IPS-18c (cell line): ENCODE measurements around the gene BNC2.

Source experiments
- H3K4me3 ChIP-seq: 2 replicates; pipeline ENCODE4 v1.7.0; 2013; ENCODE audit warnings: low read depth, mild to moderate bottlenecking, low read length, moderate library complexity; ENCODE audit not compliant: insufficient read depth
- H3K9me3 ChIP-seq: one replicate; pipeline ENCODE4 v1.6.1; 2013; ENCODE audit warnings: mild to moderate bottlenecking, low read length, moderate library complexity; ENCODE audit not compliant: control insufficient read depth, insufficient read depth

Gene BNC2

DNA sequence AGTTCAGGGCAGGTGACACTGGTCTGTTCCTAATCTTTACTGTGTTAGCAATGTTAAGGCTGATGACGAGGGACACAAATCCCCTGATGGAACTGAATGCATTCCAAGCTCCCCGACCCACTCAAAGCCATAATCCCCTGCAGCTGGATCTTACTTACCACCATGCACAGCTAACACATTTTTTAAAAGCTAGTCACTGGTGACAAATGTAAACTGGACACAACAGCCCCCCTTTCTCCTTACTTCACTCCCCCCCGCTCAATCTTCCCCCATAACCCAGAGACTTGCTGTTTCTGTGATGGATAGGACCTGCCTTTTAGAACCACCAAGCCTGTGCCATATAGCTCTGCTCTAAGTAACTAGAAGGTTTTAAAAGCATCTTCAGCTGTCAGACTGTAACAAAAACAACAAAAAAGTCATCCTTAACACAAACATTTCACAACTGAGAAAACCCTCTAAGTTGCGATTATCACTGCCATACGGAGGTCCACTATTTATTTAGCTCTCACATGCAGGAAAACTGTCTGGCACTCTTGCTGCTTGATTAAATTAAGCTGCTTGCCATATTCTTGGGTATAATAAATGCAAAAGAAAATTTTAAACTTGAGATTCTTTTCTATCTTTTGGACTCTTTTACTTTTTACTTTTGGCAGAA, 44.4 kb downstream of the BNC2 start:
- Histone ChIP-seq H3K9me3 (no peaks in the 10 kb centered on the region), H3K4me3 (no peak overlapping the region)

DNA sequence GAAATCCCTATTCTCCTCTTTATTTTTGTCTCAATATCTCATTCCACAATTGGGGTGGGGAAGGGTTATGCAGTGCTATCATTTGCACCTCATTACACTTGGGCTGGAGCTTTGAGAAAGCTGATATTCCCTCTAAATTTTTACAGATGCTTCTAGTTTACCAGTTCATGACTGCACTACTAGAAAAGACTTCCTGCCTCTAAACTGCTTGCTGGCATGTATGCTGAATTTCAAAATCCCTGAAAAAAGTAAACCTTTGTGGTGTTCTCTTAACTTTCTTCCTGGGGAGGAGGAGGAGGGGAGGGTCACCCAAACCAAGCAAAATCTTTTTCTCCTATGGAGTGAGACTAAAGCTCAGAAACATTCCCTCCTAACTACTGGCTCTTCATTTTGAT, 45.1 kb downstream of the BNC2 start:
- Histone ChIP-seq H3K4me3 (no peak overlapping the region), H3K9me3 (no peaks in the 10 kb centered on the region)

DNA sequence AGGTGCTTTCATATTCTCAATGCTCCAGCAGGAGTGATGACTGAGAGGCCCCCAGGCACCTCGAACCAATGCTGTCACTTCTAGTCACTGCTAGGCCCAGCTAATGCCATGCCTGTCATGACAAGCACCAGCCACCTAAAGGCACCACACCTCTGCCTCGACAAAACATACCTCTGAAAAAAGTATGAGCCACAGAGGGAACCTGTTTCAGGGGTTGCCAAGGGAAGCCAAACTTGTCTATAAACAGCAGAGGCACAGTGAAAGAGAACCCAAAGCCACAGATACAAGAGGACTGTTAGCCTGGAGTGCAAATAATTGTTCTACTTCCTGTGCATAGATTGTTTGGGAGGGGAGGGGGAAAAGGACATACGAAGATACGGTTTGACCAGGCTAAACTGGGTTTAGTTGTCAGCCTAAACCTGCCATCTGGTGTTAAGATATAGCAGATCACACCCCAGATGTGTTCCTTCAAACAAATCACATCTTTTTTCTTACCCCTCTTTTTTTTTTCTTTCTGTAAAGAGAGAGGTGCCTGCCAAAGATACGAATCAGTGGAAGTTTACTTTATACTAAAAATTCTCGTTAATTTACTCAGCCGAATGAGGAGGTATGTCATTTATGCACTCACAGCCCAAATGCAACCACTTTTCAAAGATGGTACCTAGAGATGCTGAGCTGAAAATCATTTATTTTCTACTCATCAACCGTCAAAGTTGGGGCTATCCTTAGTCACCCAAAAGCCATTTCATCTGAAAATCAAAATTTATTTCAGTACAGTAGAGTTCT, 45.7 kb downstream of the BNC2 start:
- Histone ChIP-seq H3K4me3 (no peak overlapping the region), H3K9me3 (no peaks in the 10 kb centered on the region)

GRCh38 chr9:16823906-16824305, 46.6 kb downstream of the BNC2 start:
- Histone ChIP-seq H3K9me3 (no peaks in the 10 kb centered on the region), H3K4me3 (no peak overlapping the region)

DNA sequence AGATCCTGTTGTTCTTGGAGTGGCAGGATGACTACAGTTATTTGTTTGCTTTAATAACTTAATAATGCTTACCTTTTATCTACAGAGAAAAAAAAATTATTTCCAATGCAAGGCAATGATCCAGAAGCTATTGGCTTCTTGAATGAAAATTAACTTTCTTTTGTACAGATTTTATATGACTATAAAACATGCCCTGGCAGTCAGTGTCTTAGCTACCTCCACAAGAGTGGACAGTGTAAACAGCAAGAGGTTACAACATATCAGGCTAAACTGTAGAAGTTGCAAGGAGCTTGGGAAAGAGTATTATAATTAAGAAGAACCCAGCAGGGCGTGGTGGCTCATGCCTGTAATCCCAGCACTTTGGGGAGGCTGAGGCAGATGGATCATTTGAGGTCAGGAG, 49.1 kb downstream of the BNC2 start:
- no peak overlapping the region for H3K4me3 ChIP-seq
- no peaks in the 10 kb centered on the region for H3K9me3 ChIP-seq

GRCh38 chr9:16817514-16817913, 53.0 kb downstream of the BNC2 start:
- H3K4me3 ChIP-seq: no peak overlapping the region
- no peaks in the 10 kb centered on the region for H3K9me3 ChIP-seq

DNA sequence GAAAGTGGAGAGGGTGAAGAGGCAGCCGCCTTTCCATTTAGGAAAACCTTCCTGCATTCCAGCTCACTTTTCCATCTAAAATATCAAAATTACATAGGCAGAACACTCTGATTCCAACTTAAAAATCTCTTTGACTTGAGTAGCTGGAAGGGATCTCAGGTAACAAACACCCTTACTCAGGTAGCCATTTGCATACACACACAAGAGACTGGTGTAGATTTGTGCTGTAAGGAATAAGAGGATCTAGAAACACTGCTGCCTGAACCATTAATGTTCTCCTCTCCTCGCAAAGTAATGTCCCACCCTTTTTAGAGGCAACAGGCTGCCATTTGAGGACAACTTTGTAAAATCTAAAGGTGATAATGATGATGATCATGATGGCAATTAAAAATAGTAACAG, 53.5 kb downstream of the BNC2 start:
- no peaks in the 10 kb centered on the region for H3K9me3 ChIP-seq
- no peak overlapping the region for H3K4me3 ChIP-seq

DNA sequence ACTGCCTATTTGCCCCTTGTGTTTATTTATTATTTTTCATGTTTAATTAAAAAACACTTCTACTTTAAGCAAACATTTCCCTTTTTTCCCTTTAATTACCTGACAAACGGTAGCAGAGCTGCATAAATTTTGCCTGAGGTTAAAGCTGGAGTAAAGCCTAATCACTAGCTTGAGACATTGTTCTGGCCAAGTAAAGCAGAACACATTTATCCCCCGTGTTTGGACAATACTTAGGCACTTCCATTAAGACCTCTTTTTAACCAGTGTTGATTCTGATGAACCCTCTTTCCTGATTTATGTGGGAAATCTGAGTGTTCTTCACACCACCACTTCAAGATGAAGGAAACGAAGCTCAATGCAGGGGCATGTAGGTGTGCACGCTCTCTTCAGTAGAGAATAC, 54.5 kb downstream of the BNC2 start:
- Histone ChIP-seq H3K4me3 (no peak overlapping the region), H3K9me3 (no peaks in the 10 kb centered on the region)

GRCh38 chr9:16815079-16815478, 55.4 kb downstream of the BNC2 start:
- H3K9me3 ChIP-seq: no peaks in the 10 kb centered on the region
- 0 out of 2 replicates have a peak overlapping the region, but pooled peaks have one; percentile 11 for H3K4me3 ChIP-seq

GRCh38 chr9:16813838-16814237, 56.6 kb downstream of the BNC2 start:
- Histone ChIP-seq H3K9me3 (no peaks in the 10 kb centered on the region), H3K4me3 (no peak overlapping the region)

DNA sequence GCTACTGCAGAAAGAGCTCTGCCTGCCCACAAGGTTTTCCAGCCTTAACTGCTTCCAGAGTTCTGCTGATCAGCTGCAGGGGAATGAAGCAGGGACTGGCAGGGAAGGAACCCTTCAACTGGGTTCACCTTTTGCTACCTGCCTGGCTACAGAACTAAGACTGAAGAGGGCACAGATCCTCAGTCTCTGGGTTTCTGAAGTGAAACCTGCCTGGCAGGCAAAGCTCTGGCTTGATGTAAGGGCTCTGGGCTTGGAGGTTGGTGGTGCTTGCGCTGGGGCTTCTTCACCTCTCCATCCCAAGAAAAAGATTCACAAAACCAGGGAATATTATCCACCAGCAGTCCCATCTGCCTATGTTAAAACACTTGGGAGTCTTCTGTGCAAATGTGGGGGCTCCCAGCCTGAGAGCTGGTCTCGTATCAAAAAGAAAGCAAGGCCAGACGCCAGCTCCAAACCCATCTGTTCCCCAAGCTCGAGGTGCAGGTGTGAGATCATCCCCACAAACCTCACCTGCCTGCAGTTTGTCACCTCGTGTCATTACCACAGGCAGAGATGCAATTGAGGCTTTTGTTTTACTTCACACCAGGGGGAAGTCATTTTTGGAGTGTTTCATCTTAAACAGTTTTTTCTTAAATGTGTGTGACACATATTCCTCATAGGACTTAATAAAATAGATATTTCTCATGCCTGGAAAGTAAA, 58.3 kb downstream of the BNC2 start:
- Histone ChIP-seq H3K4me3 (no peak overlapping the region), H3K9me3 (no peaks in the 10 kb centered on the region)

DNA sequence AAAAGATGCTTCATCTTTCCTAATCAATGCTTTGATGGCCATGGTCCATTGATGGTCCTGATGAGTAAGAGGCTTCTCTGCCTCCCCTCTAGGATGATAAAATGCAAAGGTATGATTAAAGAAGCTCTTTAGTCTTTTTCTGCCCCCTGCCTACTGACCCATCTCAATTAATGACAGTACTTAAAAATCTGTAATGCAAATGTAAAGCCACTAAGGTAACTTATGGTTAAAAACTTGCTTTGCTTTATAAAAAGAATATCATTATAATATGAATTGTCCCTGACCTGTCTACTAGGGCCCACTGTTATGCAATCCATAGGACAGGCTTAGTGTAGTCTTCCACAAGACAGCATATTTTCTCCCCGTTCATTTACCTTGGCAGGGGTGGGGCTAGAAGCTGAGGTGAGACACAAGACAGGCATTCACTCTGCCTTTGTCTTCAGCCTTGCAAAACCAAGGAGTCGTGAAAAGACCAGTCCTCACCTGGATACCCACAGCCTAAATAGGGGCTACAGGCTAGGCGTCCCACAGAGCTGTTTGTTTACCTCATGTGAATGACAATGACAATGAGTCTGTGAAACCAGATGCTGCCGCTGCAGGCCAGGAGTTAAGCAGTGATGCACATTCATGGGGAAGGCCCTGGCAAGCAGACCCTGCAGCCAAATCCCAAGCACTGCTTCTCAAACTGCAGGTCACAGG, 60.4 kb downstream of the BNC2 start:
- no peak overlapping the region for H3K4me3 ChIP-seq
- H3K9me3 ChIP-seq: no peaks in the 10 kb centered on the region

DNA sequence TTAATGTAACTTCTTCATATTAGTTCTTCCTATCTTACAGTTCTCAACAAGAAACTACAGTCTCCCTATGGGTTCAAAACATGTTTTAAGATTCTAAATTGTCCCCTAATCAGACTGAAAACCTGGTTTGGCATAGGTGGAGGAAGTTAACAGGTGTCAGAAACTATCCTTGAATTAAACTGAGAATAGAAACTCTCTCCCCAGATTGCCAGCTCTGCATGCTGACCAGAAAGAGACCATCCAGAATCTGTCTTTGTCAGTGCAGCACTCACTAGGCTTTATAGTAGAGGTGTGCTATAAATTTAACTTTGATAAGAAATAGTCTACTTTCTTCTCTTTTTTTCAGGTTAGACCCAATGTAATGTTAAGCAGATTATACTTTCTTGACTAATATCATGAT, 63.8 kb downstream of the BNC2 start:
- Histone ChIP-seq H3K4me3 (no peak overlapping the region), H3K9me3 (no peaks in the 10 kb centered on the region)

GRCh38 chr9:16803648-16804047, 66.8 kb downstream of the BNC2 start:
- Histone ChIP-seq H3K4me3 (no peak overlapping the region), H3K9me3 (no peaks in the 10 kb centered on the region)

DNA sequence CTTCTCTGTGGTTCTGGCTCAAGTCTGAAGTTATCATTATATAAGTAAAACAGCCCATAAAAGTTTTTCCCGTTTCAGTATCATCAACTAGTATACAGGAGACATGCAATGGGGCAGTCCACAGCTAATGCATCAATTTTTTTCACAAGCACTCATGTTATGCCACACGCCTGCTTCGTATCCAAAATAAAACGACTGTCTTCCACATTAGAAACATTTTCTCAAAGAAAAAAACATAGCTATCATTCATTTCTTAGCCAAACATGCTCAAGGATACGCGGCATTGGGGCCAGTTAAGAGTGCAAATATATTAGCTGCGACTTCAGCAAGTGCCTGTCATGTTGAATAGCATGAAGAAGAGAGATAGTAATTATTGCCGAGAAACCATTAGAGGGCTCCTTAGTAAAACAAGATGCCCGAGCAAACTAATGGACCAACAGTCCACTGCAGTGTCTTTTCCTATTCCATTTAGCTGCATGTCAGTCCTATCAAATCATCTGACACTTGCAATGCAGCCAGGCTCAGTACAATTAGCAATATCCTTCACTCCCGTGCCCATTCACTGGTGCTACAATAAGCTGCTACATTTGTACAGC, 68.5 kb downstream of the BNC2 start:
- no peak overlapping the region for H3K4me3 ChIP-seq
- no peaks in the 10 kb centered on the region for H3K9me3 ChIP-seq

- Histone ChIP-seq H3K4me3 (no peak overlapping the region), H3K9me3 (no peaks in the 10 kb centered on the region)
Observed at GRCh38 chr9:16796304-16796825, 74.1 kb downstream of the BNC2 start.
